ENCODE data around the gene CLIC1. TPM values are rescaled to one million over a fixed set of nuclear protein-coding genes. Genes with fewer than 3 reads are reported as not detected.

CLIC1 gene
- total and polyA plus RNA-seq, 10 of the 15 experiments (the other 5 are each of a cell fraction or from before 2014, with no cell fraction given) = 446 to 1,266 (median 636) TPM

DNA sequence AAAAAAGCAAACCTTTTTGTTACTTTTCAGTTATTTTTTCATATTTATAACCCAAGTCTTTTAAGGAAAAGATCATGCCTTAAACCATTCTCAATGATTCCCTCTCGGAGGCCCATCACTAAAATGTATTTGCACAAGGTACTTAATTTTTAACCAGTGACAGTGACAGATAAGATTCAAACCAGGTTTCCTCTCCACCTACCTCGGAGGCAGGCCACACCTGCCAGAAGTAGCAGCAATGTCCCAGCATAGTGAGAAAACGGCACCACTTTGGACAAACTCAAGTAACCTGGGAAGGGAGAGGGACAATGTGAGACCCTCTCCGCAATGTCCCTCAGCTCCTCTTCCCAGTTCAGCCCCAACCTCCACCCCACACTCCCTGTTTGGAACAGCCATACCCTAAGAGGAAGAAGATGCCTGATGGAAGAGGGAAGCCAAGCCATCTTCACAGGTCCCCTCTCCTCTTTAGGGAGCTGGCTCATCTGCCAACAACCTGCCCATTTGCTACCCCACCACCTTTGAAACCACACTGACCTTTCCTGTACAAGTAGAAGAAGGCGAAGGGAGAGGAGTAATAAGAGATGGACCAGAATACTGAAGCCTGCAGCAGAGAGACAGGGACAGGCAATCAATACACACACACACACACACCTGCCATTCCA, 35.5 kb downstream of the CLIC1 start:
- Histone ChIP-seq H3K9ac (ENCODE audit: control insufficient read depth, insufficient read depth, low read length) (no peak overlapping the region), H3K36me3 (ENCODE audit: control insufficient read depth in 2 of 2, insufficient read depth in 2 of 2, low read length in 1 of 2) (peaks cover 0 to 8% of the 10 kb centered on the region in 2 experiments; a peak in 2 of 4 replicates), H3K27me3 (replicated peaks in 1 of 2; ENCODE audit: control insufficient read depth in 2 of 2, insufficient read depth in 2 of 2, low read length in 1 of 2) (no peaks in the 10 kb centered on the region), H3K9me3 (replicated peaks; ENCODE audit: control insufficient read depth, insufficient read depth, low read length) (no peaks in the 10 kb centered on the region), H3K4me3 (peak overlapping the region; percentile 96; the same call in 1 of the 2 replicates), H4K20me1 (ENCODE audit: control insufficient read depth, insufficient read depth) (no peaks in the 10 kb centered on the region), H2AFZ (ENCODE audit: control insufficient read depth, low read depth, low read length) (no peak overlapping the region), H3K79me2 (ENCODE audit: control insufficient read depth, insufficient read depth, low read length) (peaks cover 17% of the 10 kb centered on the region), H3K4me2 (ENCODE audit: control insufficient read depth, insufficient read depth) (peak overlapping the region; percentile 81; the same call in 1 of the 2 replicates), H3K4me1 (ENCODE audit: control insufficient read depth, insufficient read depth, low read length) (peaks cover 9% of the 10 kb centered on the region; the same call in 1 of the 2 replicates), H3K27ac (ENCODE audit: control insufficient read depth, insufficient read depth) (no peak overlapping the region)
- RAD21 ChIA-PET (ENCODE audit: unreplicated experiment) = no interaction called here
- no peak for DNase-seq (ENCODE audit: low read depth, low spot score)
- in situ Hi-C loops (cut with MboI) = no loop called here
- POLR2A ChIA-PET = interaction anchor here (0.5 to 3.2 kb wide), 3 partner anchors 37 to 108 kb away, joined by 3 to 23 read pairs (median 5); partner anchors contain the start of gene CLIC1
- SMC1A ChIA-PET (ENCODE audit: uncharacterized antibody, unreplicated experiment) = interaction anchor here (1.1 kb wide), 1 partner anchor 10 kb away, joined by 3 read pairs; no protein-coding TSS in a partner anchor
- no peak for ATAC-seq
- BruUV-seq (replicated peaks) = no TSS peak
- TF ChIP-seq HDAC2 (IDR thresholded peaks at IDR 0.05) (no peak), BHLHE40 (IDR thresholded peaks at IDR 0.05; ENCODE audit: borderline replicate concordance in 1 of 2, low read depth in 2 of 2, low read length in 1 of 2) (no peak), IKZF2 (IDR thresholded peaks at IDR 0.05) (no peak), TCF3 (IDR thresholded peaks at IDR 0.05; ENCODE audit: borderline replicate concordance, insufficient read depth, low read depth, low read length) (no peak), SMC3 (IDR thresholded peaks at IDR 0.05; ENCODE audit: borderline replicate concordance, low read length) (no peak), CEBPZ (IDR thresholded peaks at IDR 0.05; ENCODE audit: low read depth, low read length) (no peak), NKRF (conservative IDR thresholded peaks at IDR 0.05) (no peak), SREBF1 (IDR thresholded peaks at IDR 0.05; ENCODE audit: low read length) (no peak), WRNIP1 (IDR thresholded peaks at IDR 0.05; ENCODE audit: borderline replicate concordance, low read depth, low read length) (no peak), NFIC (IDR thresholded peaks at IDR 0.05; ENCODE audit: low read depth, low read length) (no peak), EGR1 (IDR thresholded peaks at IDR 0.05; ENCODE audit: borderline replicate concordance in 1 of 2, low read depth in 2 of 2, low read length in 2 of 2) (no peak), CBX5 (IDR thresholded peaks at IDR 0.05; ENCODE audit: low read depth) (no peak)
- 88% methylated on average over 5 of the region's 5 CpGs for WGBS (ENCODE audit: insufficient coverage, insufficient replicate concordance, low lambda C conversion rate, missing lambda C conversion rate)
- intact Hi-C loops (cut with micrococcal nuclease; ENCODE audit: unreplicated experiment) = no loop called here
- FAIRE-seq = no peak
- CTCF ChIA-PET = interaction anchor here (0.7 to 1.3 kb wide), 2 partner anchors 33 to 69 kb away, joined by 4 read pairs; no protein-coding TSS in a partner anchor

All from GM12878 (cell line).